GM12878 (cell line): ENCODE results near the gene INTS13. TPM values are rescaled to one million over a fixed set of nuclear protein-coding genes. Genes with fewer than 3 reads are reported as not detected.

Source experiments
- CBFB ChIP-seq: IDR thresholded peaks from 2 replicates; pipeline ENCODE4 v1.6.1; 2016; ENCODE audit warnings: antibody characterized with exemption, low read depth
- CEBPB ChIP-seq, 2 experiments: fragments of 150-350 bp in 1 of 2; IDR thresholded peaks; 2 replicates each; pipeline ENCODE4 v1.6.1; 2012 to 2014; ENCODE audit warnings: low read depth in 2 of 2, low read length in 2 of 2, borderline replicate concordance in 1 of 2, inconsistent platforms in 1 of 2
- ETV6 ChIP-seq, 2 experiments: fragments of 450-650 bp in 1 of 2; IDR thresholded peaks in 1 of 2; conservative IDR thresholded peaks in 1 of 2; 2 replicates each; pipeline ENCODE4 v1.6.1; 2014; ENCODE audit warnings: antibody characterized with exemption in 1 of 2, borderline replicate concordance in 1 of 2, low read depth in 1 of 2, mild to moderate bottlenecking in 1 of 2, moderate library complexity in 1 of 2
- GABPA ChIP-seq: IDR thresholded peaks from 2 replicates; pipeline ENCODE4 v1.6.1; 2014; ENCODE audit warnings: antibody characterized with exemption, low read depth, mild to moderate bottlenecking, inconsistent platforms
- IKZF2 ChIP-seq, 2 experiments: fragments of 450-650 bp; IDR thresholded peaks; 2 replicates each; pipeline ENCODE4 v1.6.1; 2017; ENCODE audit warnings: mild to moderate bottlenecking in 2 of 2, moderate library complexity in 2 of 2
- IRF4 ChIP-seq: IDR thresholded peaks from 2 replicates; pipeline ENCODE4 v1.6.1; 2011; ENCODE audit warnings: low read depth, low read length
- MTA2 ChIP-seq: fragments of 450-650 bp; IDR thresholded peaks from 2 replicates; pipeline ENCODE4 v1.6.1; 2016; ENCODE audit warnings: low read depth, mild to moderate bottlenecking, moderate library complexity
- MXI1 ChIP-seq: fragments of 150-350 bp; IDR thresholded peaks from 2 replicates; pipeline ENCODE4 v1.6.1; 2011; ENCODE audit warnings: low read depth, mild to moderate bottlenecking, inconsistent platforms, low read length, improper control_type of control experiment
- NFIC ChIP-seq: IDR thresholded peaks from 2 replicates; pipeline ENCODE4 v1.6.1; 2012; ENCODE audit warnings: low read depth, mild to moderate bottlenecking, inconsistent platforms, low read length, moderate library complexity
- RFX5 ChIP-seq: IDR thresholded peaks from 2 replicates; pipeline ENCODE4 v1.6.1; 2011; ENCODE audit warnings: low read depth, low read length, improper control_type of control experiment
- SMAD5 ChIP-seq: IDR thresholded peaks from 2 replicates; pipeline ENCODE4 v1.6.1; 2016; ENCODE audit warnings: antibody characterized with exemption, low read depth
- TCF12 ChIP-seq: IDR thresholded peaks from 2 replicates; pipeline ENCODE4 v1.6.1; 2011; ENCODE audit warnings: low read depth, mild to moderate bottlenecking, low read length
- polyA plus RNA-seq, 11 experiments: library from polyadenylated mRNA; depleted of rRNA in 4 of 11; unstranded in 6 of 11; stranded (reverse) in 5 of 11; fragments of >200 nt; fragmentation: Nextera tagmentation in 4 of 11; fragmentation: Illumina TruSeq in 1 of 11; extraction: Ambion mirVana in 4 of 11; extraction: Trizol in 1 of 11; gene quantifications; 1 replicate in 1 of 11; 2 replicates in 10 of 11; pipeline versions ENCODE4 v1.2.1 to v1.2.3, GENCODE V29; 2011 to 2016; ENCODE audit warnings: inconsistent platforms in 2 of 11, missing spikeins in 2 of 11, low read depth in 1 of 11
- total RNA-seq, 4 experiments: library from RNA; depleted of rRNA in 3 of 4; stranded (reverse); fragments of >200 nt in 3 of 4; fragmentation: Illumina TruSeq in 1 of 4; extraction: Trizol in 1 of 4; gene quantifications; 2 replicates each; pipeline versions ENCODE4 v1.2.1 to v1.2.3, GENCODE V29; 2013 to 2021
- TF ChIP-seq, protein P1 (sequence below): fragments of 450-650 bp; IDR thresholded peaks from 2 replicates; pipeline ENCODE4 v1.6.1; 2016; ENCODE audit warnings: mild to moderate bottlenecking
- TF ChIP-seq, protein P2 (sequence below): fragments of 450-650 bp; conservative IDR thresholded peaks from 2 replicates; pipeline ENCODE4 v1.6.1; 2017; ENCODE audit warnings: mild to moderate bottlenecking, moderate library complexity
- TF ChIP-seq, protein P3 (sequence below): IDR thresholded peaks from 2 replicates; pipeline ENCODE4 v1.6.1; 2012; ENCODE audit warnings: low read depth, low read length, improper control_type of control experiment
- TF ChIP-seq, protein P4 (sequence below): IDR thresholded peaks from 2 replicates; pipeline ENCODE4 v1.6.1; 2012; ENCODE audit warnings: mild to moderate bottlenecking, low read depth, low read length
- TF ChIP-seq, protein P5 (sequence below): fragments of 450-650 bp; IDR thresholded peaks from 2 replicates; pipeline ENCODE4 v1.6.1; 2017; ENCODE audit warnings: low read depth, mild to moderate bottlenecking, moderate library complexity

Gene INTS13
- total and polyA plus RNA-seq, 10 of the 15 experiments (the other 5 are each of a cell fraction or from before 2014, with no cell fraction given) = 33.4 to 72.0 (median 59.9) TPM

DNA sequence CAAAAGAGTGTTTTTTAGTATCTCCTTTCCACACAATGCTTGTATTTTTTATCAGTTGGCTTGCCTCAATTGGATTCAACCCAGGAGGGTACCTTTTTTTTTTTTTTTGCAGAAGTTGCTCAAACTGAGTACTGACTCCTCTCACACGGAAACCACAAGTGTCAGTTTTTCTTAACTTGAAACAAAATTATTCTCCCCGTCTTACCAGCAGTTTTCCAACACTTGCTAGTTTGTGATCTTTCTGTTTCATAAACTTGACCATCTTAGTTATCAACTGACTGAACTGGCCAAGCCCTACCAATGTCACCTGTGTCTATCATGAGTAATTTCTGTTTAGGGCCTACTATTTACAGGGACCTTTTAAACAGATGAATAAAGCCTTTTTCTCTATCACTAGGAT is 70.7 kb downstream of the INTS13 start (continued):
- no peak for TF ChIP-seq CEBPB (IDR thresholded peaks at IDR 0.05; ENCODE audit: borderline replicate concordance in 1 of 2, low read depth in 2 of 2, low read length in 2 of 2)
- TF ChIP-seq IKZF2 (IDR thresholded peaks at IDR 0.05) = peak; percentile 78 to 81; a peak in 2 of 4 replicates
- TF ChIP-seq ETV6 (conservative IDR thresholded peaks at IDR 0.05 in 1 of 2, IDR thresholded peaks at IDR 0.05 in 1 of 2; ENCODE audit: borderline replicate concordance in 1 of 2, low read depth in 1 of 2) = peak in 1 of 2 experiments; percentile 18; a peak in 1 of 4 replicates
- TF ChIP-seq SMAD5 = no peak
- TF ChIP-seq, protein P1, sequence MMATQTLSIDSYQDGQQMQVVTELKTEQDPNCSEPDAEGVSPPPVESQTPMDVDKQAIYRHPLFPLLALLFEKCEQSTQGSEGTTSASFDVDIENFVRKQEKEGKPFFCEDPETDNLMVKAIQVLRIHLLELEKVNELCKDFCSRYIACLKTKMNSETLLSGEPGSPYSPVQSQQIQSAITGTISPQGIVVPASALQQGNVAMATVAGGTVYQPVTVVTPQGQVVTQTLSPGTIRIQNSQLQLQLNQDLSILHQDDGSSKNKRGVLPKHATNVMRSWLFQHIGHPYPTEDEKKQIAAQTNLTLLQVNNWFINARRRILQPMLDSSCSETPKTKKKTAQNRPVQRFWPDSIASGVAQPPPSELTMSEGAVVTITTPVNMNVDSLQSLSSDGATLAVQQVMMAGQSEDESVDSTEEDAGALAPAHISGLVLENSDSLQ = peak; percentile 74
- peak; percentile 85 for TF ChIP-seq NFIC
- TF ChIP-seq RFX5 = no peak
- 0 out of 2 replicates have a peak, but pooled peaks have one; percentile 9 for TF ChIP-seq TCF12
- TF ChIP-seq IRF4 = 0 out of 2 replicates have a peak, but pooled peaks have one; percentile 30
- TF ChIP-seq, protein P2, sequence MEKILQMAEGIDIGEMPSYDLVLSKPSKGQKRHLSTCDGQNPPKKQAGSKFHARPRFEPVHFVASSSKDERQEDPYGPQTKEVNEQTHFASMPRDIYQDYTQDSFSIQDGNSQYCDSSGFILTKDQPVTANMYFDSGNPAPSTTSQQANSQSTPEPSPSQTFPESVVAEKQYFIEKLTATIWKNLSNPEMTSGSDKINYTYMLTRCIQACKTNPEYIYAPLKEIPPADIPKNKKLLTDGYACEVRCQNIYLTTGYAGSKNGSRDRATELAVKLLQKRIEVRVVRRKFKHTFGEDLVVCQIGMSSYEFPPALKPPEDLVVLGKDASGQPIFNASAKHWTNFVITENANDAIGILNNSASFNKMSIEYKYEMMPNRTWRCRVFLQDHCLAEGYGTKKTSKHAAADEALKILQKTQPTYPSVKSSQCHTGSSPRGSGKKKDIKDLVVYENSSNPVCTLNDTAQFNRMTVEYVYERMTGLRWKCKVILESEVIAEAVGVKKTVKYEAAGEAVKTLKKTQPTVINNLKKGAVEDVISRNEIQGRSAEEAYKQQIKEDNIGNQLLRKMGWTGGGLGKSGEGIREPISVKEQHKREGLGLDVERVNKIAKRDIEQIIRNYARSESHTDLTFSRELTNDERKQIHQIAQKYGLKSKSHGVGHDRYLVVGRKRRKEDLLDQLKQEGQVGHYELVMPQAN = no peak
- TF ChIP-seq, protein P3, sequence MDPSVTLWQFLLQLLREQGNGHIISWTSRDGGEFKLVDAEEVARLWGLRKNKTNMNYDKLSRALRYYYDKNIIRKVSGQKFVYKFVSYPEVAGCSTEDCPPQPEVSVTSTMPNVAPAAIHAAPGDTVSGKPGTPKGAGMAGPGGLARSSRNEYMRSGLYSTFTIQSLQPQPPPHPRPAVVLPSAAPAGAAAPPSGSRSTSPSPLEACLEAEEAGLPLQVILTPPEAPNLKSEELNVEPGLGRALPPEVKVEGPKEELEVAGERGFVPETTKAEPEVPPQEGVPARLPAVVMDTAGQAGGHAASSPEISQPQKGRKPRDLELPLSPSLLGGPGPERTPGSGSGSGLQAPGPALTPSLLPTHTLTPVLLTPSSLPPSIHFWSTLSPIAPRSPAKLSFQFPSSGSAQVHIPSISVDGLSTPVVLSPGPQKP = no peak
- TF ChIP-seq MTA2 = peak; percentile 55; the same call in 1 of the 2 replicates
- TF ChIP-seq, protein P4, sequence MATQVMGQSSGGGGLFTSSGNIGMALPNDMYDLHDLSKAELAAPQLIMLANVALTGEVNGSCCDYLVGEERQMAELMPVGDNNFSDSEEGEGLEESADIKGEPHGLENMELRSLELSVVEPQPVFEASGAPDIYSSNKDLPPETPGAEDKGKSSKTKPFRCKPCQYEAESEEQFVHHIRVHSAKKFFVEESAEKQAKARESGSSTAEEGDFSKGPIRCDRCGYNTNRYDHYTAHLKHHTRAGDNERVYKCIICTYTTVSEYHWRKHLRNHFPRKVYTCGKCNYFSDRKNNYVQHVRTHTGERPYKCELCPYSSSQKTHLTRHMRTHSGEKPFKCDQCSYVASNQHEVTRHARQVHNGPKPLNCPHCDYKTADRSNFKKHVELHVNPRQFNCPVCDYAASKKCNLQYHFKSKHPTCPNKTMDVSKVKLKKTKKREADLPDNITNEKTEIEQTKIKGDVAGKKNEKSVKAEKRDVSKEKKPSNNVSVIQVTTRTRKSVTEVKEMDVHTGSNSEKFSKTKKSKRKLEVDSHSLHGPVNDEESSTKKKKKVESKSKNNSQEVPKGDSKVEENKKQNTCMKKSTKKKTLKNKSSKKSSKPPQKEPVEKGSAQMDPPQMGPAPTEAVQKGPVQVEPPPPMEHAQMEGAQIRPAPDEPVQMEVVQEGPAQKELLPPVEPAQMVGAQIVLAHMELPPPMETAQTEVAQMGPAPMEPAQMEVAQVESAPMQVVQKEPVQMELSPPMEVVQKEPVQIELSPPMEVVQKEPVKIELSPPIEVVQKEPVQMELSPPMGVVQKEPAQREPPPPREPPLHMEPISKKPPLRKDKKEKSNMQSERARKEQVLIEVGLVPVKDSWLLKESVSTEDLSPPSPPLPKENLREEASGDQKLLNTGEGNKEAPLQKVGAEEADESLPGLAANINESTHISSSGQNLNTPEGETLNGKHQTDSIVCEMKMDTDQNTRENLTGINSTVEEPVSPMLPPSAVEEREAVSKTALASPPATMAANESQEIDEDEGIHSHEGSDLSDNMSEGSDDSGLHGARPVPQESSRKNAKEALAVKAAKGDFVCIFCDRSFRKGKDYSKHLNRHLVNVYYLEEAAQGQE = no peak
- TF ChIP-seq, protein P5, sequence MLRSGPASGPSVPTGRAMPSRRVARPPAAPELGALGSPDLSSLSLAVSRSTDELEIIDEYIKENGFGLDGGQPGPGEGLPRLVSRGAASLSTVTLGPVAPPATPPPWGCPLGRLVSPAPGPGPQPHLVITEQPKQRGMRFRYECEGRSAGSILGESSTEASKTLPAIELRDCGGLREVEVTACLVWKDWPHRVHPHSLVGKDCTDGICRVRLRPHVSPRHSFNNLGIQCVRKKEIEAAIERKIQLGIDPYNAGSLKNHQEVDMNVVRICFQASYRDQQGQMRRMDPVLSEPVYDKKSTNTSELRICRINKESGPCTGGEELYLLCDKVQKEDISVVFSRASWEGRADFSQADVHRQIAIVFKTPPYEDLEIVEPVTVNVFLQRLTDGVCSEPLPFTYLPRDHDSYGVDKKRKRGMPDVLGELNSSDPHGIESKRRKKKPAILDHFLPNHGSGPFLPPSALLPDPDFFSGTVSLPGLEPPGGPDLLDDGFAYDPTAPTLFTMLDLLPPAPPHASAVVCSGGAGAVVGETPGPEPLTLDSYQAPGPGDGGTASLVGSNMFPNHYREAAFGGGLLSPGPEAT = peak; percentile 75
- TF ChIP-seq GABPA = no peak; the same call in 1 of the 2 replicates
- TF ChIP-seq CBFB = peak; percentile 39; the same call in 1 of the 2 replicates
- peak; percentile 29; the same call in 1 of the 2 replicates for TF ChIP-seq MXI1
